ENCODE data around the gene CCDC121.
"Not testable (repeated sequence)": the region's sequence is repeated elsewhere in the genome, so short reads cannot be mapped to it uniquely, and the experiment has no call there.

The CCDC121 gene

GRCh38 chr2:27638037-27638637 lies 9.3 kb upstream of the CCDC121 start:
- no peak for DNase-seq (ENCODE audit: low read depth in 1 of 2, low spot score in 1 of 2)

- no peak for DNase-seq (ENCODE audit: low read depth in 1 of 2, low spot score in 1 of 2)
These were observed 8.0 kb upstream of the CCDC121 start for GRCh38 chr2:27636766-27637165.

GRCh38 chr2:27634291-27634690 lies 5.5 kb upstream of the CCDC121 start:
- no peak for DNase-seq (ENCODE audit: low read depth in 1 of 2, low spot score in 1 of 2)

GRCh38 chr2:27630257-27630656 lies 1.4 kb upstream of the CCDC121 start:
- not testable (repeated sequence) for DNase-seq (ENCODE audit: low read depth in 1 of 2, low spot score in 1 of 2)

GRCh38 chr2:27627963-27628766 lies 647 bp downstream of the CCDC121 start:
- no peak for DNase-seq (ENCODE audit: low read depth in 1 of 2, low spot score in 1 of 2)

GRCh38 chr2:27626921-27627320 lies 1.9 kb downstream of the CCDC121 start:
- not testable (repeated sequence) for DNase-seq (ENCODE audit: low read depth in 1 of 2, low spot score in 1 of 2)

- not testable (repeated sequence) for DNase-seq (ENCODE audit: low read depth in 1 of 2, low spot score in 1 of 2)
These were observed 2.5 kb downstream of the CCDC121 start for GRCh38 chr2:27626323-27626722.

- DNase-seq (ENCODE audit: low read depth in 1 of 2, low spot score in 1 of 2) = no peak
These were observed 3.9 kb downstream of the CCDC121 start for GRCh38 chr2:27624943-27625342.

- DNase-seq (ENCODE audit: low read depth in 1 of 2, low spot score in 1 of 2) = no peak
These were observed 5.9 kb downstream of the CCDC121 start for GRCh38 chr2:27622921-27623384.

- DNase-seq (ENCODE audit: low read depth in 1 of 2, low spot score in 1 of 2) = no peak
These were observed 7.3 kb downstream of the CCDC121 start for GRCh38 chr2:27621524-27621923.

- no peak for DNase-seq (ENCODE audit: low read depth in 1 of 2, low spot score in 1 of 2)
These were observed 13.5 kb downstream of the CCDC121 start for GRCh38 chr2:27615316-27615715.

GRCh38 chr2:27613985-27614384 lies 14.8 kb downstream of the CCDC121 start:
- DNase-seq (ENCODE audit: low read depth in 1 of 2, low spot score in 1 of 2) = no peak

GRCh38 chr2:27606611-27607010 lies 22.2 kb downstream of the CCDC121 start:
- no peak for DNase-seq (ENCODE audit: low read depth in 1 of 2, low spot score in 1 of 2)

GRCh38 chr2:27596627-27597026 lies 32.2 kb downstream of the CCDC121 start:
- no peak for DNase-seq (ENCODE audit: low read depth in 1 of 2, low spot score in 1 of 2)

GRCh38 chr2:27595412-27595811 lies 33.4 kb downstream of the CCDC121 start:
- not testable (repeated sequence) for DNase-seq (ENCODE audit: low read depth in 1 of 2, low spot score in 1 of 2)

GRCh38 chr2:27594020-27594703 lies 34.6 kb downstream of the CCDC121 start:
- DNase-seq (ENCODE audit: low read depth in 1 of 2, low spot score in 1 of 2) = not testable (repeated sequence)

GRCh38 chr2:27593240-27593639 lies 35.6 kb downstream of the CCDC121 start:
- no peak for DNase-seq (ENCODE audit: low read depth in 1 of 2, low spot score in 1 of 2)

GRCh38 chr2:27591745-27592144 lies 37.1 kb downstream of the CCDC121 start:
- no peak for DNase-seq (ENCODE audit: low read depth in 1 of 2, low spot score in 1 of 2)

- DNase-seq (ENCODE audit: low read depth in 1 of 2, low spot score in 1 of 2) = no peak
These were observed 40.5 kb downstream of the CCDC121 start for GRCh38 chr2:27588308-27588707.

GRCh38 chr2:27587025-27587424 lies 41.8 kb downstream of the CCDC121 start:
- DNase-seq (ENCODE audit: low read depth in 1 of 2, low spot score in 1 of 2) = no peak

- DNase-seq (ENCODE audit: low read depth in 1 of 2, low spot score in 1 of 2) = no peak
These were observed 44.2 kb downstream of the CCDC121 start for GRCh38 chr2:27584597-27584996.

GRCh38 chr2:27583390-27583915 lies 45.4 kb downstream of the CCDC121 start:
- DNase-seq (ENCODE audit: low read depth in 1 of 2, low spot score in 1 of 2) = no peak
